HEK293 (cell line): ENCODE results near the gene AKR7A3.

ENCODE experiments used
- CTCF ChIA-PET: fragments of 350-600 bp; formaldehyde crosslinking; extraction: SDS; loops from one replicate; lab custom pipeline; 2021; ENCODE audit warnings: antibody characterized with exemption; lab: Yijun Ruan, JAX
- POLR2A ChIA-PET: fragments of 300-600 bp; formaldehyde crosslinking; extraction: SDS; loops from one replicate; lab custom pipeline; 2020; ENCODE audit warnings: antibody characterized with exemption, inconsistent platforms; lab: Yijun Ruan, JAX
- H3K27ac ChIP-seq: fragments of 200-500 bp; sonication (Bioruptor generic); 2 replicates; pipeline ENCODE4 v1.5.1; 2014; ENCODE audit warnings: low read depth, low read length, control low read depth, inconsistent platforms; ENCODE audit errors: extremely low read depth
- H3K36me3 ChIP-seq, 2 experiments: fragments of 200-500 bp in 1 of 2; sonication (Bioruptor generic) in 1 of 2; 1 replicate in 1 of 2; 2 replicates in 1 of 2; pipeline ENCODE4 v1.5.1; 2014 to 2017; ENCODE audit warnings: inconsistent platforms in 2 of 2, low read length in 2 of 2; ENCODE audit not compliant: control insufficient read depth in 2 of 2, insufficient read depth in 1 of 2
- H3K4me1 ChIP-seq: fragments of 200-500 bp; sonication (Bioruptor generic); 2 replicates; pipeline ENCODE4 v1.5.1; 2014; ENCODE audit warnings: mild to moderate bottlenecking, low read length, inconsistent platforms; ENCODE audit not compliant: control insufficient read depth, insufficient read depth
- H3K4me3 ChIP-seq: 2 replicates; pipeline ENCODE4 v1.5.1; 2011; ENCODE audit warnings: low read depth, mild to moderate bottlenecking, control low read depth, low read length, moderate library complexity
- H3K9me3 ChIP-seq: fragments of 200-500 bp; sonication (Bioruptor generic); 2 replicates; pipeline ENCODE4 v1.5.1; 2014; ENCODE audit warnings: low read depth, low read length, inconsistent platforms; ENCODE audit not compliant: control insufficient read depth, insufficient read depth
- HOXA7 ChIP-seq: sonication (generic); formaldehyde crosslinking; IDR thresholded peaks from 2 replicates; pipeline ENCODE4 v1.8.1; 2022; ENCODE audit warnings: missing genetic modification reagents, borderline replicate concordance
- KLF8 ChIP-seq: fragments of 450-650 bp; formaldehyde crosslinking; IDR thresholded peaks from 2 replicates; pipeline ENCODE4 v1.5.1; 2016; ENCODE audit warnings: missing biosample characterization, missing genetic modification characterization
- ZFP69B ChIP-seq: fragments of 450-650 bp; formaldehyde crosslinking; IDR thresholded peaks from 2 replicates; pipeline ENCODE4 v1.5.1; 2016; ENCODE audit warnings: missing biosample characterization, missing genetic modification characterization
- ZNF311 ChIP-seq: fragments of 450-650 bp; formaldehyde crosslinking; IDR thresholded peaks from 2 replicates; pipeline ENCODE4 v1.5.1; 2017; ENCODE audit warnings: missing biosample characterization, missing genetic modification characterization, borderline replicate concordance
- ZNF350 ChIP-seq: fragments of 450-650 bp; formaldehyde crosslinking; IDR thresholded peaks from 2 replicates; pipeline ENCODE4 v1.5.0; 2017; ENCODE audit warnings: missing biosample characterization, mild to moderate bottlenecking, missing genetic modification characterization
- ZNF394 ChIP-seq: fragments of 450-650 bp; formaldehyde crosslinking; IDR thresholded peaks from 2 replicates; pipeline ENCODE4 v1.5.1; 2016; ENCODE audit warnings: missing biosample characterization, missing genetic modification characterization, mild to moderate bottlenecking, moderate library complexity, borderline replicate concordance
- ZNF510 ChIP-seq: fragments of 450-650 bp; formaldehyde crosslinking; IDR thresholded peaks from 2 replicates; pipeline ENCODE4 v1.5.1; 2018; ENCODE audit warnings: mild to moderate bottlenecking, missing genetic modification characterization, missing biosample characterization; ENCODE audit not compliant: insufficient replicate concordance
- ZNF596 ChIP-seq: fragments of 450-650 bp; IDR thresholded peaks from 2 replicates; pipeline ENCODE4 v1.5.0; 2018; ENCODE audit warnings: missing biosample characterization, mild to moderate bottlenecking, missing genetic modification characterization, moderate library complexity
- ZNF76 ChIP-seq: fragments of 450-650 bp; formaldehyde crosslinking; IDR thresholded peaks from 2 replicates; pipeline ENCODE4; 2016; ENCODE audit warnings: low read depth, missing biosample characterization, missing genetic modification characterization, borderline replicate concordance
- ZNF791 ChIP-seq: fragments of 450-650 bp; formaldehyde crosslinking; IDR thresholded peaks from 2 replicates; pipeline ENCODE4 v1.5.1; 2016; ENCODE audit warnings: missing biosample characterization, missing genetic modification characterization
- ZSCAN16 ChIP-seq: fragments of 450-650 bp; formaldehyde crosslinking; IDR thresholded peaks from 2 replicates; pipeline ENCODE4 v1.5.1; 2016; ENCODE audit warnings: missing biosample characterization, missing genetic modification characterization
- TF ChIP-seq, protein P1 (sequence below): fragments of 450-650 bp; formaldehyde crosslinking; IDR thresholded peaks from 2 replicates; pipeline ENCODE4 v1.5.1; 2016; ENCODE audit warnings: missing biosample characterization, missing genetic modification characterization
- TF ChIP-seq, protein P2 (sequence below): fragments of 450-650 bp; formaldehyde crosslinking; IDR thresholded peaks from 2 replicates; pipeline ENCODE4 v1.5.1; 2016; ENCODE audit warnings: missing biosample characterization, missing genetic modification characterization
- TF ChIP-seq, protein P3 (sequence below): fragments of 450-650 bp; formaldehyde crosslinking; IDR thresholded peaks from 2 replicates; pipeline ENCODE4 v1.5.1; 2017; ENCODE audit warnings: missing biosample characterization, missing genetic modification characterization
- TF ChIP-seq, protein P4 (sequence below): fragments of 450-650 bp; formaldehyde crosslinking; IDR thresholded peaks from 2 replicates; pipeline ENCODE4 v1.5.1; 2017; ENCODE audit warnings: missing biosample characterization, missing genetic modification characterization
- TF ChIP-seq, protein P5 (sequence below): fragments of 450-650 bp; formaldehyde crosslinking; IDR thresholded peaks from 2 replicates; pipeline ENCODE4 v1.5.1; 2016; ENCODE audit warnings: missing biosample characterization, missing genetic modification characterization
- TF ChIP-seq, protein P6 (sequence below): fragments of 450-650 bp; formaldehyde crosslinking; optimal IDR thresholded peaks from 2 replicates; pipeline ENCODE3; 2016; ENCODE audit warnings: missing biosample characterization, mild to moderate bottlenecking, missing genetic modification characterization

The AKR7A3 gene

DNA sequence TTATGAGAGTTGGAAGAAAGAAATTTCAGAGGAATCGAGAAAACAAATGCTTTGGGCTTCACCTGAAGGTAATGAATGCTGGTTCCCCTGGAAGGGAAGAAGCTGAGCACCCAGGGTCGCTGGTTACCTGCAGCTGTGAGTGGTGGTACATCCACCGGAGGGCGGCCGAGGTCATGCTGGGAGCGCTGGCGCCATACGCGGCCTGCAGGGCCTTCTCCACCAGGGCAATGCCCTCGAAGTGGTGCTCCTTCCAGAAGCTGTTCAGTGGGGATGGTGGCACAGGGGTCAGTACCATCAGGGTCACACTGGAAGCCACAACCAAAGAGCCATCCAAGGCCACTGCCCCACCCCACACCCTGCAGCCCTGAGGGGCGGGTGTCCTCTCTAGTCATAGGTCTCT lies 20.1 kb downstream of the AKR7A3 start:
- Histone ChIP-seq H3K36me3 (peaks cover 0 to 19% of the 10 kb centered on the region in 2 experiments; a peak in 1 of 3 replicates), H3K4me3 (no peak overlapping the region), H3K4me1 (no peaks in the 10 kb centered on the region), H3K27ac (no peak overlapping the region), H3K9me3 (no peaks in the 10 kb centered on the region)
- POLR2A ChIA-PET, result interaction anchor here (1.0 kb wide), 1 partner anchor 17 kb away, joined by 3 read pairs; the partner anchor contains the start of genes EMC1 and MRTO4
- TF ChIP-seq ZNF791 (tag by site-specific recombination) (no peak), ZNF394 (no peak), ZNF311 (tag by site-specific recombination) (no peak), ZSCAN16 (tag by site-specific recombination) (no peak), ZNF76 (tag by site-specific recombination) (no peak), ZNF510 (no peak), ZNF596 (tag by site-specific recombination) (no peak), KLF8 (no peak), ZNF350 (tag by site-specific recombination) (no peak), HOXA7 (CRISPR knock-in tag) (no peak), ZFP69B (tag by site-specific recombination) (no peak)
- TF ChIP-seq, protein P1, sequence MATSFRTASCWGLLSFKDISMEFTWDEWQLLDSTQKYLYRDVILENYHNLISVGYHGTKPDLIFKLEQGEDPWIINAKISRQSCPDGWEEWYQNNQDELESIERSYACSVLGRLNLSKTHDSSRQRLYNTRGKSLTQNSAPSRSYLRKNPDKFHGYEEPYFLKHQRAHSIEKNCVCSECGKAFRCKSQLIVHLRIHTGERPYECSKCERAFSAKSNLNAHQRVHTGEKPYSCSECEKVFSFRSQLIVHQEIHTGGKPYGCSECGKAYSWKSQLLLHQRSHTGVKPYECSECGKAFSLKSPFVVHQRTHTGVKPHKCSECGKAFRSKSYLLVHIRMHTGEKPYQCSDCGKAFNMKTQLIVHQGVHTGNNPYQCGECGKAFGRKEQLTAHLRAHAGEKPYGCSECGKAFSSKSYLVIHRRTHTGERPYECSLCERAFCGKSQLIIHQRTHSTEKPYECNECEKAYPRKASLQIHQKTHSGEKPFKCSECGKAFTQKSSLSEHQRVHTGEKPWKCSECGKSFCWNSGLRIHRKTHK (tag by site-specific recombination), result no peak
- TF ChIP-seq, protein P2, sequence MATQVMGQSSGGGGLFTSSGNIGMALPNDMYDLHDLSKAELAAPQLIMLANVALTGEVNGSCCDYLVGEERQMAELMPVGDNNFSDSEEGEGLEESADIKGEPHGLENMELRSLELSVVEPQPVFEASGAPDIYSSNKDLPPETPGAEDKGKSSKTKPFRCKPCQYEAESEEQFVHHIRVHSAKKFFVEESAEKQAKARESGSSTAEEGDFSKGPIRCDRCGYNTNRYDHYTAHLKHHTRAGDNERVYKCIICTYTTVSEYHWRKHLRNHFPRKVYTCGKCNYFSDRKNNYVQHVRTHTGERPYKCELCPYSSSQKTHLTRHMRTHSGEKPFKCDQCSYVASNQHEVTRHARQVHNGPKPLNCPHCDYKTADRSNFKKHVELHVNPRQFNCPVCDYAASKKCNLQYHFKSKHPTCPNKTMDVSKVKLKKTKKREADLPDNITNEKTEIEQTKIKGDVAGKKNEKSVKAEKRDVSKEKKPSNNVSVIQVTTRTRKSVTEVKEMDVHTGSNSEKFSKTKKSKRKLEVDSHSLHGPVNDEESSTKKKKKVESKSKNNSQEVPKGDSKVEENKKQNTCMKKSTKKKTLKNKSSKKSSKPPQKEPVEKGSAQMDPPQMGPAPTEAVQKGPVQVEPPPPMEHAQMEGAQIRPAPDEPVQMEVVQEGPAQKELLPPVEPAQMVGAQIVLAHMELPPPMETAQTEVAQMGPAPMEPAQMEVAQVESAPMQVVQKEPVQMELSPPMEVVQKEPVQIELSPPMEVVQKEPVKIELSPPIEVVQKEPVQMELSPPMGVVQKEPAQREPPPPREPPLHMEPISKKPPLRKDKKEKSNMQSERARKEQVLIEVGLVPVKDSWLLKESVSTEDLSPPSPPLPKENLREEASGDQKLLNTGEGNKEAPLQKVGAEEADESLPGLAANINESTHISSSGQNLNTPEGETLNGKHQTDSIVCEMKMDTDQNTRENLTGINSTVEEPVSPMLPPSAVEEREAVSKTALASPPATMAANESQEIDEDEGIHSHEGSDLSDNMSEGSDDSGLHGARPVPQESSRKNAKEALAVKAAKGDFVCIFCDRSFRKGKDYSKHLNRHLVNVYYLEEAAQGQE (tag by site-specific recombination), result no peak
- TF ChIP-seq, protein P3, sequence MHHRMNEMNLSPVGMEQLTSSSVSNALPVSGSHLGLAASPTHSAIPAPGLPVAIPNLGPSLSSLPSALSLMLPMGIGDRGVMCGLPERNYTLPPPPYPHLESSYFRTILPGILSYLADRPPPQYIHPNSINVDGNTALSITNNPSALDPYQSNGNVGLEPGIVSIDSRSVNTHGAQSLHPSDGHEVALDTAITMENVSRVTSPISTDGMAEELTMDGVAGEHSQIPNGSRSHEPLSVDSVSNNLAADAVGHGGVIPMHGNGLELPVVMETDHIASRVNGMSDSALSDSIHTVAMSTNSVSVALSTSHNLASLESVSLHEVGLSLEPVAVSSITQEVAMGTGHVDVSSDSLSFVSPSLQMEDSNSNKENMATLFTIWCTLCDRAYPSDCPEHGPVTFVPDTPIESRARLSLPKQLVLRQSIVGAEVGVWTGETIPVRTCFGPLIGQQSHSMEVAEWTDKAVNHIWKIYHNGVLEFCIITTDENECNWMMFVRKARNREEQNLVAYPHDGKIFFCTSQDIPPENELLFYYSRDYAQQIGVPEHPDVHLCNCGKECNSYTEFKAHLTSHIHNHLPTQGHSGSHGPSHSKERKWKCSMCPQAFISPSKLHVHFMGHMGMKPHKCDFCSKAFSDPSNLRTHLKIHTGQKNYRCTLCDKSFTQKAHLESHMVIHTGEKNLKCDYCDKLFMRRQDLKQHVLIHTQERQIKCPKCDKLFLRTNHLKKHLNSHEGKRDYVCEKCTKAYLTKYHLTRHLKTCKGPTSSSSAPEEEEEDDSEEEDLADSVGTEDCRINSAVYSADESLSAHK (tag by site-specific recombination), result no peak
- TF ChIP-seq, protein P4, sequence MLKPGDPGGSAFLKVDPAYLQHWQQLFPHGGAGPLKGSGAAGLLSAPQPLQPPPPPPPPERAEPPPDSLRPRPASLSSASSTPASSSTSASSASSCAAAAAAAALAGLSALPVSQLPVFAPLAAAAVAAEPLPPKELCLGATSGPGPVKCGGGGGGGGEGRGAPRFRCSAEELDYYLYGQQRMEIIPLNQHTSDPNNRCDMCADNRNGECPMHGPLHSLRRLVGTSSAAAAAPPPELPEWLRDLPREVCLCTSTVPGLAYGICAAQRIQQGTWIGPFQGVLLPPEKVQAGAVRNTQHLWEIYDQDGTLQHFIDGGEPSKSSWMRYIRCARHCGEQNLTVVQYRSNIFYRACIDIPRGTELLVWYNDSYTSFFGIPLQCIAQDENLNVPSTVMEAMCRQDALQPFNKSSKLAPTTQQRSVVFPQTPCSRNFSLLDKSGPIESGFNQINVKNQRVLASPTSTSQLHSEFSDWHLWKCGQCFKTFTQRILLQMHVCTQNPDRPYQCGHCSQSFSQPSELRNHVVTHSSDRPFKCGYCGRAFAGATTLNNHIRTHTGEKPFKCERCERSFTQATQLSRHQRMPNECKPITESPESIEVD (tag by site-specific recombination), result no peak
- TF ChIP-seq, protein P5, sequence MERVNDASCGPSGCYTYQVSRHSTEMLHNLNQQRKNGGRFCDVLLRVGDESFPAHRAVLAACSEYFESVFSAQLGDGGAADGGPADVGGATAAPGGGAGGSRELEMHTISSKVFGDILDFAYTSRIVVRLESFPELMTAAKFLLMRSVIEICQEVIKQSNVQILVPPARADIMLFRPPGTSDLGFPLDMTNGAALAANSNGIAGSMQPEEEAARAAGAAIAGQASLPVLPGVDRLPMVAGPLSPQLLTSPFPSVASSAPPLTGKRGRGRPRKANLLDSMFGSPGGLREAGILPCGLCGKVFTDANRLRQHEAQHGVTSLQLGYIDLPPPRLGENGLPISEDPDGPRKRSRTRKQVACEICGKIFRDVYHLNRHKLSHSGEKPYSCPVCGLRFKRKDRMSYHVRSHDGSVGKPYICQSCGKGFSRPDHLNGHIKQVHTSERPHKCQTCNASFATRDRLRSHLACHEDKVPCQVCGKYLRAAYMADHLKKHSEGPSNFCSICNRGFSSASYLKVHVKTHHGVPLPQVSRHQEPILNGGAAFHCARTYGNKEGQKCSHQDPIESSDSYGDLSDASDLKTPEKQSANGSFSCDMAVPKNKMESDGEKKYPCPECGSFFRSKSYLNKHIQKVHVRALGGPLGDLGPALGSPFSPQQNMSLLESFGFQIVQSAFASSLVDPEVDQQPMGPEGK, result no peak
- TF ChIP-seq, protein P6, sequence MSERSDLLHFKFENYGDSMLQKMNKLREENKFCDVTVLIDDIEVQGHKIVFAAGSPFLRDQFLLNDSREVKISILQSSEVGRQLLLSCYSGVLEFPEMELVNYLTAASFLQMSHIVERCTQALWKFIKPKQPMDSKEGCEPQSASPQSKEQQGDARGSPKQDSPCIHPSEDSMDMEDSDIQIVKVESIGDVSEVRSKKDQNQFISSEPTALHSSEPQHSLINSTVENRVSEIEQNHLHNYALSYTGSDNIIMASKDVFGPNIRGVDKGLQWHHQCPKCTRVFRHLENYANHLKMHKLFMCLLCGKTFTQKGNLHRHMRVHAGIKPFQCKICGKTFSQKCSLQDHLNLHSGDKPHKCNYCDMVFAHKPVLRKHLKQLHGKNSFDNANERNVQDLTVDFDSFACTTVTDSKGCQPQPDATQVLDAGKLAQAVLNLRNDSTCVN (tag by site-specific recombination), result no peak
- CTCF ChIA-PET, result interaction anchor here (0.9 to 1.3 kb wide), 2 partner anchors 11 to 385 kb away, joined by 3 read pairs; no protein-coding TSS in a partner anchor
